ENCODE data around the gene BEND3. TPM values are rescaled to one million over a fixed set of nuclear protein-coding genes. Genes with fewer than 3 reads are reported as not detected.
"Not testable (repeated sequence)": the region's sequence is repeated elsewhere in the genome, so short reads cannot be mapped to it uniquely, and the experiment has no call there.

BEND3 gene
- 24.5 and 24.9 TPM in 2 replicates for total RNA-seq (2014; rRNA removed; shearing (Covaris generic))

GRCh38 chr6:107114926-107115694 lies at the start of gene BEND3:
TSS of gene BEND3 (minus strand) at chr6:107115515. CDS start at chr6:107099285, 16,230 bp downstream.
- H3K27me3 ChIP-seq (ENCODE audit: control insufficient read depth, insufficient read depth, low read length), result no peaks in the 10 kb centered on the region
- no peaks in the 10 kb centered on the region for H3K36me3 ChIP-seq (replicated peaks; ENCODE audit: control insufficient read depth, insufficient read depth, low read length)
- DNase-seq, result peak; percentile 89
- peak within 1 kb of the TSS; percentile 66 for H3K4me3 ChIP-seq (ENCODE audit: insufficient read depth, low read depth, low read length)

GRCh38 chr6:107164299-107164698 lies 49.0 kb upstream of the BEND3 start:
- not testable (repeated sequence) for H3K27me3 ChIP-seq (ENCODE audit: control insufficient read depth, insufficient read depth, low read length); DNase-seq; H3K4me3 ChIP-seq (ENCODE audit: insufficient read depth, low read depth, low read length); H3K36me3 ChIP-seq (replicated peaks; ENCODE audit: control insufficient read depth, insufficient read depth, low read length)

GRCh38 chr6:107161521-107161920 lies 46.2 kb upstream of the BEND3 start:
- Histone ChIP-seq H3K36me3 (replicated peaks; ENCODE audit: control insufficient read depth, insufficient read depth, low read length) (no peaks in the 10 kb centered on the region), H3K4me3 (ENCODE audit: insufficient read depth, low read depth, low read length) (no peak overlapping the region), H3K27me3 (ENCODE audit: control insufficient read depth, insufficient read depth, low read length) (no peaks in the 10 kb centered on the region)
- DNase-seq, result no peak

GRCh38 chr6:107156617-107157016 lies 41.3 kb upstream of the BEND3 start:
- DNase-seq, result no peak
- Histone ChIP-seq H3K36me3 (replicated peaks; ENCODE audit: control insufficient read depth, insufficient read depth, low read length) (no peaks in the 10 kb centered on the region), H3K4me3 (ENCODE audit: insufficient read depth, low read depth, low read length) (no peak overlapping the region), H3K27me3 (ENCODE audit: control insufficient read depth, insufficient read depth, low read length) (no peaks in the 10 kb centered on the region)

- DNase-seq, result no peak
- H3K4me3 ChIP-seq (ENCODE audit: insufficient read depth, low read depth, low read length), result no peak overlapping the region
These were observed 39.5 kb upstream of the BEND3 start for GRCh38 chr6:107154801-107155160.

GRCh38 chr6:107154131-107154800 lies 39.0 kb upstream of the BEND3 start:
- DNase-seq, result peak; percentile 78

More at GRCh38 chr6:107154801-107155160, 39.5 kb upstream of the BEND3 start:
- Histone ChIP-seq H3K27me3 (ENCODE audit: control insufficient read depth, insufficient read depth, low read length) (no peaks in the 10 kb centered on the region), H3K36me3 (replicated peaks; ENCODE audit: control insufficient read depth, insufficient read depth, low read length) (no peaks in the 10 kb centered on the region)

GRCh38 chr6:107152638-107153430 lies 37.5 kb upstream of the BEND3 start:
- no peak for DNase-seq
- Histone ChIP-seq H3K27me3 (ENCODE audit: control insufficient read depth, insufficient read depth, low read length) (no peaks in the 10 kb centered on the region), H3K4me3 (ENCODE audit: insufficient read depth, low read depth, low read length) (no peak overlapping the region), H3K36me3 (replicated peaks; ENCODE audit: control insufficient read depth, insufficient read depth, low read length) (no peaks in the 10 kb centered on the region)

More at GRCh38 chr6:107154131-107154800, 39.0 kb upstream of the BEND3 start:
- H3K27me3 ChIP-seq (ENCODE audit: control insufficient read depth, insufficient read depth, low read length), result no peaks in the 10 kb centered on the region
- no peak overlapping the region for H3K4me3 ChIP-seq (ENCODE audit: insufficient read depth, low read depth, low read length)
- H3K36me3 ChIP-seq (replicated peaks; ENCODE audit: control insufficient read depth, insufficient read depth, low read length), result no peaks in the 10 kb centered on the region

- DNase-seq, result no peak
- H3K36me3 ChIP-seq (replicated peaks; ENCODE audit: control insufficient read depth, insufficient read depth, low read length), result no peaks in the 10 kb centered on the region
- H3K27me3 ChIP-seq (ENCODE audit: control insufficient read depth, insufficient read depth, low read length), result no peaks in the 10 kb centered on the region
- H3K4me3 ChIP-seq (ENCODE audit: insufficient read depth, low read depth, low read length), result no peak overlapping the region
These were observed 29.4 kb upstream of the BEND3 start for GRCh38 chr6:107144666-107145065.

- Histone ChIP-seq H3K36me3 (replicated peaks; ENCODE audit: control insufficient read depth, insufficient read depth, low read length) (no peaks in the 10 kb centered on the region), H3K4me3 (ENCODE audit: insufficient read depth, low read depth, low read length) (no peak overlapping the region), H3K27me3 (ENCODE audit: control insufficient read depth, insufficient read depth, low read length) (no peaks in the 10 kb centered on the region)
- no peak for DNase-seq
These were observed 28.7 kb upstream of the BEND3 start for GRCh38 chr6:107144014-107144413.

- DNase-seq, result no peak
- H3K27me3 ChIP-seq (ENCODE audit: control insufficient read depth, insufficient read depth, low read length), result no peaks in the 10 kb centered on the region
These were observed 25.3 kb upstream of the BEND3 start for GRCh38 chr6:107140581-107140980.

GRCh38 chr6:107136324-107136723 lies 21.0 kb upstream of the BEND3 start:
- not testable (repeated sequence) for H3K4me3 ChIP-seq (ENCODE audit: insufficient read depth, low read depth, low read length); H3K36me3 ChIP-seq (replicated peaks; ENCODE audit: control insufficient read depth, insufficient read depth, low read length); DNase-seq; H3K27me3 ChIP-seq (ENCODE audit: control insufficient read depth, insufficient read depth, low read length)

More at GRCh38 chr6:107140581-107140980, 25.3 kb upstream of the BEND3 start:
- no peaks in the 10 kb centered on the region for H3K36me3 ChIP-seq (replicated peaks; ENCODE audit: control insufficient read depth, insufficient read depth, low read length)
- no peak overlapping the region for H3K4me3 ChIP-seq (ENCODE audit: insufficient read depth, low read depth, low read length)

GRCh38 chr6:107135048-107135680 lies 19.8 kb upstream of the BEND3 start:
- H3K4me3 ChIP-seq (ENCODE audit: insufficient read depth, low read depth, low read length); DNase-seq; H3K27me3 ChIP-seq (ENCODE audit: control insufficient read depth, insufficient read depth, low read length); H3K36me3 ChIP-seq (replicated peaks; ENCODE audit: control insufficient read depth, insufficient read depth, low read length): not testable (repeated sequence)

GRCh38 chr6:107132330-107132954 lies 17.1 kb upstream of the BEND3 start:
- Histone ChIP-seq H3K27me3 (ENCODE audit: control insufficient read depth, insufficient read depth, low read length) (no peaks in the 10 kb centered on the region), H3K36me3 (replicated peaks; ENCODE audit: control insufficient read depth, insufficient read depth, low read length) (no peaks in the 10 kb centered on the region), H3K4me3 (ENCODE audit: insufficient read depth, low read depth, low read length) (no peak overlapping the region)
- DNase-seq, result no peak

GRCh38 chr6:107129370-107129925 lies 14.1 kb upstream of the BEND3 start:
- Histone ChIP-seq H3K4me3 (ENCODE audit: insufficient read depth, low read depth, low read length) (no peak overlapping the region), H3K36me3 (replicated peaks; ENCODE audit: control insufficient read depth, insufficient read depth, low read length) (no peaks in the 10 kb centered on the region), H3K27me3 (ENCODE audit: control insufficient read depth, insufficient read depth, low read length) (no peaks in the 10 kb centered on the region)
- no peak for DNase-seq
